ENCODE measurements around the gene ZBTB9.
A peak's percentile ranks its signal among the peaks of the same experiment; 100 is the strongest.

DNA sequence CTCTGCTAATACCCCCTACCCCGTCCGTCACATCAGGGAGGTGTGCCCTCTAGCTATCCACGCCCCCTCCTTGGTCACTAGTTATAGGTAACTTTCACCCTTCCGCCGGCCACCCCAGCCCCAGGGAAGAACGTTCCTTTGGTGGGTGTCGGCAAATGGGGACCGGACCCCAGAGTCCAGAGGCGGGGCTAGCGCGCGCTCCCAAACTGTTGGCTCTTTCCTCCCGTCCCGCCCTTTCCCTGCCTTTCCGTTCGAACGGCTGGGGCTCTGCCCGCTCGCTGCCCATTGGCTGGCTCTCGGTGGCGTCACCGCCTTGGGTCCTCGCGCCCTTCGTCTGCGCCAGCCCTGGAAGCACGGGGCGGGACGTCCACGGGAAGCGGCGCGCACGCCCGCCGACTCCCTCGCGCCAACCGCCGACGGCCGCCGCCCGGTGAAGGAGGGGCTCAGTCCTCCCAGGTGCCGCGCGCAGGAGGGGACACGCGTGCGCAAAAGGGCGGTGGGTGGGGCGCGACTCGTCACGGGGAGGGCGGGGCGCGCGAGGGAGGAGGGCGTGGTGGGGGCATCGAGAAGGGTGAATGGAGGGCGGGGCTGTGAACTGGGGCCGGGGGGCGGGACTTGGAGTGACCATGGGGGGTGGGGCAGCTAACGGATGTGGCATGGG, 44.2 kb upstream of the ZBTB9 start:
- TF ChIP-seq EZH2 (IDR thresholded peaks at IDR 0.05) (no peak), JUND (IDR thresholded peaks at IDR 0.05) (no peak), POLR2AphosphoS5 (IDR thresholded peaks at IDR 0.05; ENCODE audit: low read depth, low read length) (peak; percentile 77; the same call in 1 of the 2 replicates), ZNF274 (IDR thresholded peaks at IDR 0.05; ENCODE audit: low read depth, low read length) (no peak), POLR2A (IDR thresholded peaks at IDR 0.05; ENCODE audit: borderline replicate concordance, extremely low read depth, insufficient read depth, insufficient read length) (no peak), RAD21 (IDR thresholded peaks at IDR 0.05; ENCODE audit: low read depth) (no peak), EGR1 (IDR thresholded peaks at IDR 0.05; ENCODE audit: low read depth) (no peak), SIN3A (IDR thresholded peaks at IDR 0.05; ENCODE audit: low read depth) (no peak), YY1 (IDR thresholded peaks at IDR 0.05; ENCODE audit: extremely low read depth, insufficient replicate concordance, low read depth, low read length) (peak; percentile 70)
- TF ChIP-seq, protein P1, sequence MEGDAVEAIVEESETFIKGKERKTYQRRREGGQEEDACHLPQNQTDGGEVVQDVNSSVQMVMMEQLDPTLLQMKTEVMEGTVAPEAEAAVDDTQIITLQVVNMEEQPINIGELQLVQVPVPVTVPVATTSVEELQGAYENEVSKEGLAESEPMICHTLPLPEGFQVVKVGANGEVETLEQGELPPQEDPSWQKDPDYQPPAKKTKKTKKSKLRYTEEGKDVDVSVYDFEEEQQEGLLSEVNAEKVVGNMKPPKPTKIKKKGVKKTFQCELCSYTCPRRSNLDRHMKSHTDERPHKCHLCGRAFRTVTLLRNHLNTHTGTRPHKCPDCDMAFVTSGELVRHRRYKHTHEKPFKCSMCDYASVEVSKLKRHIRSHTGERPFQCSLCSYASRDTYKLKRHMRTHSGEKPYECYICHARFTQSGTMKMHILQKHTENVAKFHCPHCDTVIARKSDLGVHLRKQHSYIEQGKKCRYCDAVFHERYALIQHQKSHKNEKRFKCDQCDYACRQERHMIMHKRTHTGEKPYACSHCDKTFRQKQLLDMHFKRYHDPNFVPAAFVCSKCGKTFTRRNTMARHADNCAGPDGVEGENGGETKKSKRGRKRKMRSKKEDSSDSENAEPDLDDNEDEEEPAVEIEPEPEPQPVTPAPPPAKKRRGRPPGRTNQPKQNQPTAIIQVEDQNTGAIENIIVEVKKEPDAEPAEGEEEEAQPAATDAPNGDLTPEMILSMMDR (IDR thresholded peaks at IDR 0.05 in 2 of 3, conservative IDR thresholded peaks at IDR 0.05 in 1 of 3; ENCODE audit: borderline replicate concordance in 1 of 3, insufficient read depth in 1 of 3, low read depth in 2 of 3, low read length in 2 of 3), result no peak
- TF ChIP-seq, protein P2, sequence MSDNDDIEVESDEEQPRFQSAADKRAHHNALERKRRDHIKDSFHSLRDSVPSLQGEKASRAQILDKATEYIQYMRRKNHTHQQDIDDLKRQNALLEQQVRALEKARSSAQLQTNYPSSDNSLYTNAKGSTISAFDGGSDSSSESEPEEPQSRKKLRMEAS (IDR thresholded peaks at IDR 0.05), result no peak
- TF ChIP-seq, protein P3, sequence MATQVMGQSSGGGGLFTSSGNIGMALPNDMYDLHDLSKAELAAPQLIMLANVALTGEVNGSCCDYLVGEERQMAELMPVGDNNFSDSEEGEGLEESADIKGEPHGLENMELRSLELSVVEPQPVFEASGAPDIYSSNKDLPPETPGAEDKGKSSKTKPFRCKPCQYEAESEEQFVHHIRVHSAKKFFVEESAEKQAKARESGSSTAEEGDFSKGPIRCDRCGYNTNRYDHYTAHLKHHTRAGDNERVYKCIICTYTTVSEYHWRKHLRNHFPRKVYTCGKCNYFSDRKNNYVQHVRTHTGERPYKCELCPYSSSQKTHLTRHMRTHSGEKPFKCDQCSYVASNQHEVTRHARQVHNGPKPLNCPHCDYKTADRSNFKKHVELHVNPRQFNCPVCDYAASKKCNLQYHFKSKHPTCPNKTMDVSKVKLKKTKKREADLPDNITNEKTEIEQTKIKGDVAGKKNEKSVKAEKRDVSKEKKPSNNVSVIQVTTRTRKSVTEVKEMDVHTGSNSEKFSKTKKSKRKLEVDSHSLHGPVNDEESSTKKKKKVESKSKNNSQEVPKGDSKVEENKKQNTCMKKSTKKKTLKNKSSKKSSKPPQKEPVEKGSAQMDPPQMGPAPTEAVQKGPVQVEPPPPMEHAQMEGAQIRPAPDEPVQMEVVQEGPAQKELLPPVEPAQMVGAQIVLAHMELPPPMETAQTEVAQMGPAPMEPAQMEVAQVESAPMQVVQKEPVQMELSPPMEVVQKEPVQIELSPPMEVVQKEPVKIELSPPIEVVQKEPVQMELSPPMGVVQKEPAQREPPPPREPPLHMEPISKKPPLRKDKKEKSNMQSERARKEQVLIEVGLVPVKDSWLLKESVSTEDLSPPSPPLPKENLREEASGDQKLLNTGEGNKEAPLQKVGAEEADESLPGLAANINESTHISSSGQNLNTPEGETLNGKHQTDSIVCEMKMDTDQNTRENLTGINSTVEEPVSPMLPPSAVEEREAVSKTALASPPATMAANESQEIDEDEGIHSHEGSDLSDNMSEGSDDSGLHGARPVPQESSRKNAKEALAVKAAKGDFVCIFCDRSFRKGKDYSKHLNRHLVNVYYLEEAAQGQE (IDR thresholded peaks at IDR 0.05; ENCODE audit: low read depth), result no peak

Data from HCT116 (cell line).